Measurements from ENCODE around the gene ARL15. TPM values are rescaled to one million over a fixed set of nuclear protein-coding genes. Genes with fewer than 3 reads are reported as not detected.

Gene ARL15
- total RNA-seq, 4 donors from 2014 or later = 10.6 to 24.0 (median 18.9) TPM

- Histone ChIP-seq H3K9me3 (peaks cover 0 to 11% (median 0%) of the 10 kb centered on the region in 3 donors), H3K4me1 (no peaks in the 10 kb centered on the region)
- no peak for ATAC-seq
Measured at GRCh38 chr5:54329731-54330709, 19.6 kb upstream of the ARL15 start.

GRCh38 chr5:54326662-54327270 lies 16.4 kb upstream of the ARL15 start:
- TF ChIP-seq POLR2A (IDR thresholded peaks at IDR 0.05) = no peak
- no peak for TF ChIP-seq CTCF (IDR thresholded peaks at IDR 0.05)
- TF ChIP-seq POLR2AphosphoS5 (IDR thresholded peaks at IDR 0.05) = no peak
- TF ChIP-seq EP300 (IDR thresholded peaks at IDR 0.05) = no peak
- no peaks in the 10 kb centered on the region for H3K36me3 ChIP-seq
- H3K27ac ChIP-seq = no peak overlapping the region
- no peak for ATAC-seq
- H3K27me3 ChIP-seq = no peaks in the 10 kb centered on the region
- no peaks in the 10 kb centered on the region for H3K9me3 ChIP-seq
- no peak overlapping the region for H3K4me3 ChIP-seq
- no peaks in the 10 kb centered on the region for H3K4me1 ChIP-seq
- 93 to 98% methylated on average over 5 to 6 of the region's 7 CpGs for WGBS, 2 donors (ENCODE audit: low coverage in 1 of 2)

More at GRCh38 chr5:54329731-54330709, 19.6 kb upstream of the ARL15 start:
- H3K27me3 ChIP-seq = no peaks in the 10 kb centered on the region
- 71 to 78% methylated on average over 3 to 4 of the region's 4 CpGs for WGBS, 2 donors (ENCODE audit: low coverage in 1 of 2)
- H3K27ac ChIP-seq = no peak overlapping the region
- no peak overlapping the region for H3K4me3 ChIP-seq
- no peaks in the 10 kb centered on the region for H3K36me3 ChIP-seq
- TF ChIP-seq POLR2AphosphoS5 (IDR thresholded peaks at IDR 0.05) (no peak), EP300 (IDR thresholded peaks at IDR 0.05) (no peak), POLR2A (IDR thresholded peaks at IDR 0.05) (no peak)

- no peak overlapping the region for H3K27ac ChIP-seq
- ATAC-seq = no peak
- no peak for TF ChIP-seq POLR2A (IDR thresholded peaks at IDR 0.05)
- TF ChIP-seq POLR2AphosphoS5 (IDR thresholded peaks at IDR 0.05) = no peak
- H3K4me1 ChIP-seq = no peaks in the 10 kb centered on the region
- no peaks in the 10 kb centered on the region for H3K27me3 ChIP-seq
- WGBS, 2 donors (ENCODE audit: low coverage in 1 of 2) = 39 to 53% methylated on average over 5 of the region's 5 CpGs
- H3K9me3 ChIP-seq = no peaks in the 10 kb centered on the region
- H3K4me3 ChIP-seq = no peak overlapping the region
- no peaks in the 10 kb centered on the region for H3K36me3 ChIP-seq
Measured at GRCh38 chr5:54325610-54326311, 15.4 kb upstream of the ARL15 start.

- Histone ChIP-seq H3K27me3 (no peaks in the 10 kb centered on the region), H3K36me3 (no peaks in the 10 kb centered on the region), H3K27ac (no peak overlapping the region), H3K4me1 (no peaks in the 10 kb centered on the region), H3K9me3 (no peaks in the 10 kb centered on the region), H3K4me3 (no peak overlapping the region)
- no peak for TF ChIP-seq POLR2AphosphoS5 (IDR thresholded peaks at IDR 0.05)
- TF ChIP-seq CTCF (IDR thresholded peaks at IDR 0.05) = no peak
- no peak for TF ChIP-seq POLR2A (IDR thresholded peaks at IDR 0.05)
- TF ChIP-seq EP300 (IDR thresholded peaks at IDR 0.05) = no peak
- no peak for ATAC-seq
- WGBS, 2 donors (ENCODE audit: low coverage in 1 of 2) = 50 to 67% methylated on average over 1 of the region's 1 CpG
Measured at GRCh38 chr5:54325272-54325609, 14.9 kb upstream of the ARL15 start.

GRCh38 chr5:54324651-54325271 lies 14.4 kb upstream of the ARL15 start:
- Histone ChIP-seq H3K27me3 (no peaks in the 10 kb centered on the region), H3K4me1 (no peaks in the 10 kb centered on the region), H3K27ac (no peak overlapping the region), H3K9me3 (no peaks in the 10 kb centered on the region), H3K36me3 (no peaks in the 10 kb centered on the region), H3K4me3 (no peak overlapping the region)
- no peak for TF ChIP-seq POLR2A (IDR thresholded peaks at IDR 0.05)
- no peak for TF ChIP-seq EP300 (IDR thresholded peaks at IDR 0.05)
- no peak for ATAC-seq
- WGBS, 2 donors (ENCODE audit: low coverage in 1 of 2) = 79 to 97% methylated on average over 5 to 7 of the region's 7 CpGs

- Histone ChIP-seq H3K27ac (no peak overlapping the region), H3K36me3 (no peaks in the 10 kb centered on the region), H3K27me3 (no peaks in the 10 kb centered on the region), H3K4me3 (no peak overlapping the region), H3K9me3 (no peaks in the 10 kb centered on the region), H3K4me1 (peaks cover 0 to 8% (median 0%) of the 10 kb centered on the region in 3 donors)
- TF ChIP-seq CTCF (IDR thresholded peaks at IDR 0.05) (no peak), EP300 (IDR thresholded peaks at IDR 0.05) (no peak), POLR2A (IDR thresholded peaks at IDR 0.05) (no peak), POLR2AphosphoS5 (IDR thresholded peaks at IDR 0.05) (no peak)
- 58 to 71% methylated on average over 2 of the region's 2 CpGs for WGBS, 2 donors (ENCODE audit: low coverage in 1 of 2)
- ATAC-seq = no peak
Measured at GRCh38 chr5:54323495-54323894, 13.1 kb upstream of the ARL15 start.
